CD4-positive, alpha-beta T cell treated with Interleukin-21 for 1 hour (primary cell): Measurements from ENCODE around the gene METRN.
"Not testable (repeated sequence)": the region's sequence is repeated elsewhere in the genome, so short reads cannot be mapped to it uniquely, and the experiment has no call there.

Experiments
- DNase-seq: peaks from one replicate; pipeline ENCODE4 v3.0.0-alpha.2; 2020

METRN gene

DNA sequence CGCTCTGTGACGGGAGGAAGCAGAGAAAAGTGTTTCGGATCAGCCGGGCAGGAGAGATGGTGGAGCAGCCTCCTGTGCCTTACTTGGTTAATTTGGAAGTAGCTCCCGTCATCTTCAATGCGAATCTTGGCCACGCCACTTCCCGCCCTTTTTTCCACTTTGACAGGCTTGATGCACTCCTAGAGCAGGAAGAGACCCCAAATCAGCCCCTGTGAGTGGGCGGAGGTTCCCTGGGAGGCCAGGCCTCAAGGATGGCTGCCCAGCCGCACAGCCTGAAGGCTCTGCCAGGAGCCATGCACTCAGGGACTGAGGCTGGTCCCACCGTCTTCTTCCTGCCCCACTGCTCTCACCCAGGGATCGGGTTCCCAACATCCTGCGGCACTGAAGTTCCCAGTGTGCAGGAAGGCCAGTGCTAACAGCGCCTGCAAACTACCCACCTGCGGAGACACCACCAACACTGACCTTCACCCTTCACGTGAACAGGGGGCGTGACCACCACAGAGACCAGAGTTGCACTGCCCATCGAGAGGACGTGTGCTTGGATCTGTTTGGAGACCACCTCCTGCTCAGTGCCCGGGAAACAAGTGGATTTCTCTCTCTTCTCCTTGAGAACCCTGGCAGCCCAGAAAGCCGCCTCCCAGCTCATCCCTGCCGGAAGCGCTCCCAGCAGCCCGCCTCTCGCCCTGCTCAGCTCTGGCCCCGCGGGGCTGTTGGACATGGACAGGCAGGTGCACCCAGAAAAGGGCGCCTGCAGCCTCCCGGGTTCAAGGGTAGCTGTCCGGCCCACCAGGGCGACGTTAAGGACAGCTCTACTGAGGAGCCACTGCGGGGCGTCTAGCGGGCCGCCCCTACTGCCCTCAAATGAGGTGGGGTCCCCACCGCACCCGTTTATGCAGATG lies 24.9 kb downstream of the METRN start:
- no peak for DNase-seq

DNA sequence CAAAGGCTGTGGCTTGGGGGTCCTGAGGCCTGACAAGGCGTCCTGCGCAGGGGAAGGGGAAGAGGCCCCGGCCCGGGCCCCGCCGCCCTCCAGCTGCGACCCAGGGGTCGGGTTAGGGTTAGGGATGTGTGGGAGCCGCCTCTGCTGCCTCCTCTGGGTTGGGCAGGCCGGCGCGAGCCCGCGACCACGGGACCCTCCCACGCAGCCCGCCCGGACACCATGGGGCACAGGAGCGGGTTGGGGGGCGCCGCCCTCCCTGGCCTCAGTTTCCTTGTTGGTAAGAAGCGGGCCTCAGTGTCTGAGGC lies 25.5 kb downstream of the METRN start:
- DNase-seq: no peak

DNA sequence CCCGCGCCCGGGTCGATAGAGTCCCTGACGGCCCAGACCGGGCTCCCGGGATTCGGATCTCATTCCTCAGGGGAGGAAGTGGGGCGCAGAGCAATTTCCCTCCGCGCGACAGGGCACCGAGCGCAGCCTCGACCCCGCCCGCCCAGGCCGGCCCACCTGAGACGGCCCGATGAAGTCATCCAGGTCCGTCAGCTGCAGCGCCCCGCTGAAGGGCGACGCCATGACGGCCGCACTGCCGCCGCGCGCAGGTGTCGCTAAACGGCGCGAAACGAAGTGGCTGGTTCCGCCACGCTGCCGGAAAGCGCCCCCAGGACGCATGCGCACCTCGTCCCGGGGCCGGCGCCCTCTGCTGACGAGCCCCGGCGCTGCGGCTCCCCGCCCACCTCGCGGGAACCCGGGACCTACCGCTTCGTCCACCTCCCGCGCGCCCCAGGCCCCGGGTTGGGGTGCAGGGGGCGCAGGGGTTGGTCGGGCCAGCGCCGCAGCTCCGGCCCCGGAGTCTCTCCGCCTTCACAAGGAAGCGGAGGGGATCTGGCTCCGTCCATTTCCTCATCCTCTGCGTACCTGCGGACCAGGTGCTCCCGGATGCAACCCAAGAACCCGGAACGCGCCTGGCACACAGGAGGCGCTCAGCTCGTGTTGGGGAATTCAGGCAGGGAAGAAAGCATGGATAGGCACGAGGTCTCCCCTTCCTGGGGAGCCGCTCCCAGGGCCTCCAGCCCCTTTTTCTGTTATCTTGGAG lies 26.0 kb downstream of the METRN start, which contains the start of gene CIAO3:
TSS of gene CIAO3 (minus strand) at position 234 of the 742 bp plus-strand sequence. CDS start at position 222, 12 bp downstream.
- DNase-seq: peak; percentile 92

DNA sequence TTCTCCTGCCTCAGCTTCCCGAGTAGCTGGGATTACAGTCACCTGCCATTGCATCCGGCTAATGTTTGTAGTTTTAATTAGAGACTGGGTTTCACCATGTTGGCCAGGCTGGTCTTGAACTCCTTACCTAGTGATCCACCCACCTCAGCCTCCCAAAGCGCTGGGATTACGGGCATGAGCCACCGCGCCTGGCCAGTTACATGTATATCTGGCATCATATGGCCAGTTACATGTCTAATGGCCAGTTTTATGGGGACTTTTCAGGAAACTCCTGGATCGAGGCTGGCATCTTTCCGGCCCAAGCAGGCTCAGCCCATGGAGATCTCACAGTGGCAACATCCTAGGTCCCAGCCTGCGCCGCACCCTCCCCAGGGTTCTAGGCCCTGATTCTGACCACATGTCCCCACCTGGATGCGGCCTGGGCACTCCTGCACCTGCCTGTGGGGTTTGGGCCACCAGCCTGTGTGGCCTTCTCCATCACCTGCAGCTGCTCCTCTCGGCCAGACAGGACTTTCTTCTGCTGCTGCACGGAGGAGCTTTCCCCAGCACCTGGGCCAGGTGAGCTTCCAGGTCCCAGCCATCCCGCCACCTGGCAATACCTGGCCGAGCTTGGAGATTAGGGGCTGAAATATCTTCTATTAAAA lies 27.2 kb downstream of the METRN start:
- no peak for DNase-seq

DNA sequence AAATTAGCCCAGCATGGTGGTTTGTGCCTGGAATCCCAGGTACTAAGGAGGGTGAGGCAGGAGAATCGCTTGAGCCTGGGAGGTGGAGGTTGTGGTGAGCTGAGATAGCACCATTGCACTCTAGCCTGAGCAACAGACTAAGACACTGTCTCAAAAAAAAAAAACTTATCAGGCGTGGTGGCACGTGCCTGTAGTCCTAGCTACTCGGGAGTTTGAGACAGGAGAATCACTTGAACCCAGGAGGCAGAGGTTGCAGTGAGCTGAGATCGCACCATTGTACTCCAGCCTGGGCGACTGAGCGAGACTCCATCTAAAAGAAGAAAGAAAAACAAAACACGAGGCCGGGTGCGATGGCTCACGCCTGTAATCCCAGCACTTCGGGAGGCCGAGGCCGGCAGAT lies 28.0 kb downstream of the METRN start:
- not testable (repeated sequence) for DNase-seq

DNA sequence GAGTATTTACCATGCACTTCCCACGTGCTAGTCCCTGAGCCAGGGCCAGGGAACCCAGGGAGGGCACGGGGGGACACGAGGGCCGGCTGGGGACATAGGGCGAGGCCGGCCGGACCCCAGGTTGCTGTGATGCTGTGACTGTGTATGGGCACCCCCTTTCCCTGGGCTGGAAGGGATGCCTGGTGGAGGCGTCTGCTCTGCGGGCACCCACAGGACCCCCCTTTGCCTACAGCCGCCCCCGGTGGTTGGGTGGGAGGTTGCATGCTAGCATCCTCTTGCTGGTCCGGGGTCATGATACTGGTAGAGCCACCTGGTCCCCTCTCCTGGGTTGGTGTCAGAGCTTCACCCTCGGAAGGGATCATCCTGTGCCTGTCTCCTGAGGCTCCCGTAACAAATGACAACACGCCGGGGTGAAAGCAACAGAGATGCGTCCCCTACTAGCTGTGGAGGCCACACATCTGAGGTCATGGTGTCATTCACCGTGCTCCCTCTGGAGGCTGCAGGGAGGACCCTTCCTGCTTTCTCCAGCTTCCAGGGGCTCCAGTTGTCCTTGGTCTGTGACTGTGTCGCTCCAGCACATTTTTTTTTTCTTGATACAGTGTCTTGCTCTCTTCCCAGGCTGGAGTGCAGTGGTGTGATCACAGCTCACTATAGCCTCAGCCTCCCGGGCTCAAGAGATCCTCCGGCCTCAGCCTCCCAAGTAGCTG lies 29.0 kb downstream of the METRN start:
- no peak for DNase-seq

DNA sequence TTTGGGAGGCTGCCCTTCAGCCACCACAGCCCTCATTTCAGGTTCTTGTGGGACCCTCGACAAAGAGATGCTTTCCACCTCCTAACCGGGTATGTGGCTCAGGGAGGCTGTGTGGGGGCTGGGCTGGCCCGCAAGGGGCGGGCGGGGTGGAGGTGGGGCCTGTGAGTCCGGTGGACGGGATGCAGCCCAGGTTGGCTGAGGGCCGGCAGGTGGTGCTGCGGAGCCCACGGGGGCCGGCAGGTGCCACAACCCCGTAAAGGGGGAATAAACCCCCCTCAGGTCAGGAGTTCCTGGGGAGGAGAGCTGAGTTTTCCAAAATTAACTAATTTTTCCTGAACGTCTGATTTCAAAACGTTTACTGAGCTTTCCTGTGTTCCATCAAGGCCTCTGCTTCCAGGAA lies 30.8 kb downstream of the METRN start:
- DNase-seq: no peak

DNA sequence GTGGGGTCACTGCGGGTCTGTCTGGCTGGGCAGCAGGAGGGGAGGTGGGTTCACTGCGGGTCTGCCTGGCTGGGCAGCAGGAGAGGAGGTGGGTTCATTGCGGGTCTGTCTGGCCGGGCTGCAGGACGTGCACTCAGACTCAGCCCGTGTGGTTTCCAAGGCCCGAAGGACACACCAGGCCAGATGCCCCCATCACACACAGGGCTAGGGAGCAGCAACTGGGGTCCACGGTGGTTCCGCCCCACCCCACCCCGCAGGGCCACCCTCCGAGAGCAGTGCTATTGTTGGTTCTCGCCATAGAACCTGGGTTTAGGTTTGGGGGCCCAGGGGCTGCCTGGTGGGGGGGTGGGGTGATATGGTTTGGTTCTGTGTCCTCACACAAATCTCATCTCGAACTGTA lies 31.7 kb downstream of the METRN start:
- no peak for DNase-seq

DNA sequence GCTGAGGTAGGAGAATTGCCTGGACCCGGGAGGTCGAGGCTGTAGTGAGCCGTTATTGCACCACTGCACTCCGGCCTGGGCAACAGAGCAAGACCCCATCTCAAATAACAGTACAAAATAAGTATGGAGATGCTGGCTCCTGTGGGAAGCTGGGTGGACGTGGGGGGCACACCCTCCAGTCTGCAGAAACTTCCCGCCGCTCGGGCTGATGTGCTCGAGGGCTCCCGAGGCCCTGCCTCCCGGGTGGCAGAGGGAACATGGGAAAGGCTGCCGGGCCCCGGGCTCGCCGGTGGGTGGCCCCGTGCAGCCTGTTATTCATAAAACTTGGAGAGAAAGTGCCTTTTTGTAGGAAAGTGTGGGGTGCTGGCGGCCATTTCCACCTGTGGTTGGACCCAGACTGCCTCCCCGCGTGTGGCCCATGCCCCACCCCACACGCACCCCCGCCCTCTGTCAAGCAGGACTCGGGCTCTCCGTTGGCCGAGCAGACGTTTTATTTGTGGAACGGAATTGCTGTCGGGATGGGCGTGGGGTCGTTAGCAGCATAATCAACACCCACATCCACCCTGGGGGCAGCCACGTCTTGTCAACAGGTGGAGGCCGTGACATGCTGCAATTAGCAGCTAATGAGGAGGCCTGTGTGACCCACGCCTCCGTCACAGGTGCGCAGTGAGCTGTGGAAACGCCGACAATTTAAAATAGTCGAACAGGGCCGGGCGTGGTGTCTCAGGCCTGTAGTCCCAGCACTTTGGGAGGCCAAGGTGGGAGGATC lies 33.2 kb downstream of the METRN start:
- DNase-seq: no peak

DNA sequence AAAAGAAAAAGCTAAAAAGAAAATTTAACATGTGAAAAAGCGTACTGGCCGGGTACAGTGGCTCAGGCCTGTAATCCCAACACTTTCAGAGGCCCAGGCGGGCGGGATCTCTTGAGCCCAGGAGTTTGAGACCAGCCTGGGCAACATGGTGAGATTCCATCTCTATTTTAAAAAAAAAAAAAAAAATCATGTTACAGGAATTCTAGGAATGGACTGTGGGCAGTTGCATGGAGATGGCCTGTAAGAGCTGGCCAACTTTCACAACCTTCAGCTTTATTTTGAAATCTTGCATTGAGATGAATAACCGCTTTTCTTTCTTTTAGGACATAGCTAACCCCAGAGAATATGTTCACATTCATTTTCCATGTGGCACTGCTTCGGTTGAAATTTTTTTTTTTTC lies 34.1 kb downstream of the METRN start:
- no peak for DNase-seq

DNA sequence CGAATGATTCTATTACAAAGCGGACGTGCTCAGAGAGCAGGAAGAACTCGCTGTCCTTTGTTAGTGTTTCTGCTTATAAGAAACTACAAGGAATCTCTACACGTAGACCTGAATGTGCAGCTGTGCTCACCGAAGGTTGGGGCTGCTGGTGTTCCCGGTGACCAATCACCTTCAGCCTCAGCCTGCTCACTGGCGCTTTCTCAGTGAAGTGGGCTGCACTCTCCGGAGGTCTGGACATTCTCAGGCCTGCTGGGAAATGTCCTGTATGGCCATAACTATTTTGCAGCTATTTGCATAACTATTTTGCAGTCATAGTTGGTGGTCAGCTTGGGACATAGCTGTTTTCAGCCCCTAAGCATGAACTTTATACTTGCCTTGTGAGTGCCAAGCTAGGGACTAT lies 35.6 kb downstream of the METRN start:
- no peak for DNase-seq

DNA sequence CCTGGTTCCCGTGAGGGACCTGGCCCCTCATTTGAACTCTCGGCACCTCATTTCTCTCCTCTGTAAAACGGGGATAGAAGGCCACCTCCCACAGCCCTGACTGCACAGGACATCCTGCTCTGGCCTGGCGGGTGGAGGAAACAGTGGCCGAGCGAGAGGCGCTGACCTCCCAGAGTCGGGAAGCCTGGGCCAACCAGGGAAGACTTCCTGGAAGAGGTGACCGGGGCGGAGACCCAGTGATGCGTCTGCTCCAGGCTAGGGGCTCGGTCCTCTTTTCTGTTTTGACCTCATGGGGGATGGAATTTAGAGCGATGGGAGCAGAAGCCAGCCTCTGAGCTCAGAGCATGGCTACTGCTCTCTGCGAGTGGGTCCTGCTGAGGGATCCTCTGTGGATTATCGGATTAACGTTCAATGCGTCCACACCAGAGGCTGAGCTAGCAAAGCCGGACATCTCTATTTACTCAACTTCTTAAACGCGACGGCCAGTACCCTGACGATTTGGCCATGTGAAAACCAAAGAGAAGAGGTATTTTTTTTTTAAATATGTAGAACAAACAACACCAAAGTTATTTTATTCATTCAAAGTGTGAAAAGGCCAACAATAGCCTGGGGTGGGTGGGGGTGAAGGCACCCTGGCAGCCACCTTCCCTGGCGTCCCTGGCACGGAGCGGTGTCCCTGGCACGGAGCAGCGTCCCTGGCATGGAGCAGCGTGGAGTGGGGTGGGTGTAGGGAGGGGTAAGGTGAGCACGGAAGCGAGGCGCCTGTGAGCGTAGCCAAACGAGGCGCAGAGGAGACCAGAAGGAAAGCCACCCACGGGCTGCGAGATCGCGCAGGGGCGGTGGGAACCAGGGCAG lies 36.5 kb downstream of the METRN start:
- no peak for DNase-seq

DNA sequence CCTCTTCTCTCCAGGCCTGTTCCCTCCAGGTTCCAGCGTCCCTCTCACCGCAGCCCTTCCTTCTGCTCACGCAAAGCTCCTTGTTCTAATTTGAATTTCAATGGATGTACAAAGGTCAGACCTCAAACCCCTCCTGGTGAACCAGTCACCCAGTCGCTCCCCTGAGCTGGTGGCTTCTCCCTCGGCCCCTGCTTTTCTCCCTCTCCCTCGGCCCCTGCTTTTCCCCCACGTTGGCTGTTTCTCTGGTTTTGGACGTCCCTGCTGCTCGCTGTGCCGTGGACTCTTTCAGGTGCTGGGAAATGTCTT lies 37.0 kb downstream of the METRN start:
- DNase-seq: no peak

DNA sequence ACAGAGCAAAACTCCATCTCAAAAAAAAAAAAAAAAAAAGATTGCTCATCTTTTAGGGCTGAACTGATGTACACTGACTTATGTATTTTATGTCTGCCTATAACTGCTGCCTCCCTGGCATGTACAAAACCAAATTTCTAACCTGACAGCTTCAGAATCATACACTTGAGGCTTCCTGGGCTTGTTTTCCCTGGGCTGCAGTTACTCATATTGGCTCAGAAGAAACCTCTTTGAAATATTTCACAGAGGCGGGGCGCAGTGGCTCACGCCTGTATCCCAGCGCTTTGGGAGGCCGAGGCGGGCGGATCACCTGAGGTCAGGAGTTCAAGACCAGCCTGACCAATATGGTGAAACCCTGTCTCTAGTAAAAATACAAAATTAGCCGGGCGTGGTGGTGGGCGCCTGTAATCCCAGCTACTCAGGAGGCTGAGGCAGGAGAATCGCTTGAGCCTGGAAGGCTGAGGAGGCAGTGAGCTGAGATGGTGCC lies 39.2 kb downstream of the METRN start:
- not testable (repeated sequence) for DNase-seq

DNA sequence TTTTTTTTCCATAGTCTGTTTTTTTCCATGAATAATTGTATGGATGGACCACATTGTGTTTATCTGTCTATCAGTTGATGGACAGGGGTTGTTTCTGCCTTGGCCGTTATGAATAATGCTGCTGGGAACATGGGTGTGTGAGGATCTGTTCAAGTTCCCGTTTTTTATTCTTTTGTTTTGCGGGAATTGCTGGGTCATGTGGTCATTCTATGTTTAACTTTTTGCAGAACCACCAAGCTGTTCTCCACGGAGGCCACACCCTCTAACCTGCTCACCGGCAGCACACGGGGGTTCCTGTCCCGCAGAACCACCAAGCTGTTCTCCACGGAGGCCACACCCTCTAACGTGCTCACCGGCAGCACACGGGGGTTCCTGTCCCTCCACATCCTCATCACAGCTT lies 39.7 kb downstream of the METRN start:
- DNase-seq: peak; percentile 20

DNA sequence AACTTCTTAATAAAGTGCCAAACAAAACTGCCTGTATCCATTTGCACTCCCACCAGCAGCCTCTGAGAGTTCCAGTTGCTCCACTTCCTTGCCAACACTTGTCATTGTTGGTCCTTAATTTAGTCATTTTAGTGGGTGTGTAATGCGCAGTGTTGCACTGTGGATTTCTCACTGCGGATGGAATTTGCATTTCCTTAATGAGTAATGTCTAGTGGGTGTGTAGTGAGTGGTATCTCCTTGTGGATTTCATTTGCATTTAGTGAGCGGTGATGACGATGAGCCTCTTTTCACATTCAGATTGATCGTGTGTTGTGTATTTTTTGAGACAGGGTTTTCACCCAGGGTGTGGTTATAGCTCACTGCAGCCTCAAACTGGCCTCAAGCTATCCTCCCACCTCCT lies 41.5 kb downstream of the METRN start:
- DNase-seq: no peak

DNA sequence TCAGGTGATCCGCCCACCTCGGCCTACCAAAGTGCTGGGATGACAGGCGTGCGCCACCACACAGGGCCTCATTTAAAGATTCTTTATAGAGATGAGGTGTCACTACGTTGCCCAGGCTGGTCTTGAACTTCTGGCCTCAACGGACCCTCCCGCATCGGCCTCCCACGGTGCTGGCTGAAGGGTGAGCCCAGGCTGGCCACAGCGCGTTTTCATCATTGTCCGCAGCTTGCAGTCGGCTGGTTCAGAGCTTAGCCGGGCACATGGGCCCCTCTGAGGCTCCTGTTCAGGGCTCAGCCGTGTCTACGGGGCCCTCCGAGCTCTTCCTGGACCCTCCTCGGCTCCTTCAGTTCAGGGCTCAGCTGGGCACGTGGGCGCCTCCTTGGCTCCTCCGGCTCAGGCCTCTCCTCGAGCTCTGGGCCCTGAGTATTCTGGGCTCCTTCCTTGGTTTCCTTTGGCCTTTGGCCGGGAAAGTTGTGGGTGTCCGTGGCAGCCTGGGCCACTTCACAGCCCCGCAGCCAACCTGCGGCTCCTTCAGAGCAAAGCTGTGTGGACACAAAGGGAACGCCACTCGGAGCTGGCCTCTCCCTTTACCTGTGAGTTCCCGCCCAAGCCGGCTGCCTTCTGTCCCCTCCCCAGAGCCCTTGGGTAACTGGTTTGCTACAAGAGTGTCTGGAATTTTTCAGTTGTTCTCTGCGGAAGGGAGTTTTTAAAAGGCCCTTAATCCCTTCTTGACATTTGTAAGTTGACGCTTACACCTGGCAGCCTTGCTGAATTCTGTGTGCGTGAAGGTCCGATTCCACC lies 44.4 kb downstream of the METRN start:
- no peak for DNase-seq

DNA sequence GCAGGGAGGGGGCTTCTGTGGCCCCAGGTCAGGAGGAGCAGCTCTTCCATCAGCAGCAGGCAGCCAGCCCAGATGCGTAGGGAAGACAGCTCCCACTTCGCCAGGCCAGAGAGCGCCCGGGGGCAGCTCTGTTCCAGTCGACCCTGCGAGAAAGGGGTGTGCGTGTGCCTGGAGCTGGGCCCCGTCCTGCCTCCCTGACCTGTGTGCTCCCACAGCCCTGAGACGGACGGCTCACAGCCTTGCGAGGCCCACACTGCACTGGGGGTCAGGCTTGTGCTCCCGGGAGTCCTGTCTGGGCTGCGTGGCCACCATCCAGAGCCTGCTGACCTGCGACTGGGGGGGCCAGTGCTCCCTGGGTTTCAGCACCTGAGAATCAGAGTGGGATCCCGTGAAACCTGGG lies 45.1 kb downstream of the METRN start:
- DNase-seq: no peak

DNA sequence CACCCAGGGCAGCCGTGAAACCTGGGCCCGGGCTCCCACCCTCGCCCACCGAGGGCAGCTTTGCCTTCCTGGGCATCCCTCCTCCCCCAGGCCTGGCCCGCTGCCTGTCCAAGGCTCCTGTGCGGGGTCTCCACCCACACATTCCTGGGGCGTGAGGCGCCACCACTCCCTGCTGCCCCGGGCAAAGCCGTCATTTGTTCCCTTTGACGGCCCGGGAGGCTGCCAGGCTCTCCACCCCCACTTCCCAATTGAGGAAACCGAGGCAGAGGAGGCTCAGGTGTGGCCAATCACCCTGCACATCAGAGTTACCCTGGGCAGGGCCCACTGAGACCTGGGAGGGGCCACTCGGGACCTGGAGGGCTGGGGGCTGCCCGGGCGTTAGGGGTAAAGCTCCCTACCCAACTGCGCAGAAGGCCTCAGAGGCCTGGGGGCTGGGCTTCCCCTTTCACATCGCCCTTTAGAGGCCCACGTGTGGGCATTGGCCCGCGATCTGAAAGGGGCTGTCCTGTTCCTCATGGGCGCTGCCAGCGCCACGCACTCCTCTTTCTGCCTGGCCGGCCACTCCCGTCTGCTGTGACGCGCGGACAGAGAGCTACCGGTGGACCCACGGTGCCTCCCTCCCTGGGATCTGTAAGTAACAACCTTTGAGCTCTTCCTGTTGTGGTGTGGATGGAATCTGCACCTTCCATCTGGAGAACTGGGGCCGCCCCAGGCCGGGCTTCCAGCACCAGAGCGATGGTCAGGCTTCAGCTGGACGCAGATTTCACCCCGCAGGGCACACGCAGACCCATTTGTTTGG lies 45.8 kb downstream of the METRN start, which contains the start of gene MSLN:
TSS of gene MSLN (plus strand) at position 190 of the 799 bp plus-strand sequence. CDS start 1,947 bp downstream, outside the sequence.
- DNase-seq: no peak
